HEK293 (cell line): Measurements from ENCODE around the gene CYP4F8.
"Not testable (repeated sequence)": the region's sequence is repeated elsewhere in the genome, so short reads cannot be mapped to it uniquely, and the experiment has no call there.

ENCODE experiments used
- CTCF ChIA-PET: fragments of 350-600 bp; formaldehyde crosslinking; extraction: SDS; loops from one replicate; lab custom pipeline; 2021; ENCODE audit warnings: antibody characterized with exemption; lab: Yijun Ruan, JAX
- POLR2A ChIA-PET: fragments of 300-600 bp; formaldehyde crosslinking; extraction: SDS; loops from one replicate; lab custom pipeline; 2020; ENCODE audit warnings: antibody characterized with exemption, inconsistent platforms; lab: Yijun Ruan, JAX
- H3K27ac ChIP-seq: fragments of 200-500 bp; sonication (Bioruptor generic); 2 replicates; pipeline ENCODE4 v1.5.1; 2014; ENCODE audit warnings: low read depth, low read length, control low read depth, inconsistent platforms; ENCODE audit errors: extremely low read depth
- H3K36me3 ChIP-seq, 2 experiments: fragments of 200-500 bp in 1 of 2; sonication (Bioruptor generic) in 1 of 2; 1 replicate in 1 of 2; 2 replicates in 1 of 2; pipeline ENCODE4 v1.5.1; 2014 to 2017; ENCODE audit warnings: inconsistent platforms in 2 of 2, low read length in 2 of 2; ENCODE audit not compliant: control insufficient read depth in 2 of 2, insufficient read depth in 1 of 2
- H3K4me1 ChIP-seq: fragments of 200-500 bp; sonication (Bioruptor generic); 2 replicates; pipeline ENCODE4 v1.5.1; 2014; ENCODE audit warnings: mild to moderate bottlenecking, low read length, inconsistent platforms; ENCODE audit not compliant: control insufficient read depth, insufficient read depth
- H3K4me3 ChIP-seq: 2 replicates; pipeline ENCODE4 v1.5.1; 2011; ENCODE audit warnings: low read depth, mild to moderate bottlenecking, control low read depth, low read length, moderate library complexity
- H3K9me3 ChIP-seq: fragments of 200-500 bp; sonication (Bioruptor generic); 2 replicates; pipeline ENCODE4 v1.5.1; 2014; ENCODE audit warnings: low read depth, low read length, inconsistent platforms; ENCODE audit not compliant: control insufficient read depth, insufficient read depth
- FEZF1 ChIP-seq: fragments of 450-650 bp; formaldehyde crosslinking; IDR thresholded peaks from 2 replicates; pipeline ENCODE4 v1.5.1; 2016; ENCODE audit warnings: missing biosample characterization, missing genetic modification characterization
- GLI4 ChIP-seq: fragments of 450-650 bp; formaldehyde crosslinking; IDR thresholded peaks from 2 replicates; pipeline ENCODE4 v1.5.1; 2016; ENCODE audit warnings: missing biosample characterization, missing genetic modification characterization
- OVOL3 ChIP-seq: fragments of 450-650 bp; formaldehyde crosslinking; IDR thresholded peaks from 2 replicates; pipeline ENCODE4 v1.5.1; 2016; ENCODE audit warnings: missing biosample characterization, missing genetic modification characterization
- REPIN1 ChIP-seq: fragments of 450-650 bp; formaldehyde crosslinking; IDR thresholded peaks from 2 replicates; pipeline ENCODE4 v1.5.1; 2017; ENCODE audit warnings: missing biosample characterization, missing genetic modification characterization, low read depth
- ZBTB26 ChIP-seq: fragments of 450-650 bp; formaldehyde crosslinking; optimal IDR thresholded peaks from 2 replicates; pipeline ENCODE3; 2016; ENCODE audit warnings: missing biosample characterization, mild to moderate bottlenecking, missing genetic modification characterization
- ZBTB48 ChIP-seq: fragments of 450-650 bp; formaldehyde crosslinking; IDR thresholded peaks from 2 replicates; pipeline ENCODE4 v1.5.1; 2016; ENCODE audit warnings: missing biosample characterization, missing genetic modification characterization
- ZBTB6 ChIP-seq: fragments of 450-650 bp; formaldehyde crosslinking; IDR thresholded peaks from 2 replicates; pipeline ENCODE4 v1.5.1; 2017; ENCODE audit warnings: missing biosample characterization, missing genetic modification characterization
- ZFP37 ChIP-seq: fragments of 450-650 bp; formaldehyde crosslinking; IDR thresholded peaks from 2 replicates; pipeline ENCODE4 v1.5.1; 2016; ENCODE audit warnings: missing biosample characterization, missing genetic modification characterization
- ZNF133 ChIP-seq: fragments of 450-650 bp; formaldehyde crosslinking; IDR thresholded peaks from 2 replicates; pipeline ENCODE4 v1.5.1; 2016; ENCODE audit warnings: missing biosample characterization, missing genetic modification characterization
- ZNF169 ChIP-seq: fragments of 450-650 bp; formaldehyde crosslinking; IDR thresholded peaks from 2 replicates; pipeline ENCODE4 v1.5.1; 2016; ENCODE audit warnings: missing biosample characterization, missing genetic modification characterization
- ZNF324 ChIP-seq: fragments of 450-650 bp; formaldehyde crosslinking; IDR thresholded peaks from 2 replicates; pipeline ENCODE4 v1.5.1; 2016; ENCODE audit warnings: missing biosample characterization, missing genetic modification characterization
- ZNF416 ChIP-seq: fragments of 450-650 bp; formaldehyde crosslinking; IDR thresholded peaks from 2 replicates; pipeline ENCODE4 v1.5.1; 2016; ENCODE audit warnings: missing biosample characterization, missing genetic modification characterization
- ZNF548 ChIP-seq: fragments of 450-650 bp; formaldehyde crosslinking; IDR thresholded peaks from 2 replicates; pipeline ENCODE4 v1.5.1; 2016; ENCODE audit warnings: missing biosample characterization, missing genetic modification characterization
- ZNF549 ChIP-seq: fragments of 450-650 bp; IDR thresholded peaks from 2 replicates; pipeline ENCODE4 v1.5.1; 2018; ENCODE audit warnings: missing biosample characterization, missing genetic modification characterization, mild to moderate bottlenecking, inconsistent platforms, moderate library complexity
- ZNF596 ChIP-seq: fragments of 450-650 bp; IDR thresholded peaks from 2 replicates; pipeline ENCODE4 v1.5.0; 2018; ENCODE audit warnings: missing biosample characterization, mild to moderate bottlenecking, missing genetic modification characterization, moderate library complexity
- ZNF600 ChIP-seq: fragments of 450-650 bp; formaldehyde crosslinking; IDR thresholded peaks from 2 replicates; pipeline ENCODE4 v1.5.1; 2016; ENCODE audit warnings: missing biosample characterization, missing genetic modification characterization
- ZNF623 ChIP-seq: fragments of 450-650 bp; formaldehyde crosslinking; IDR thresholded peaks from 2 replicates; pipeline ENCODE4 v1.5.1; 2016; ENCODE audit warnings: missing biosample characterization, missing genetic modification characterization
- ZNF701 ChIP-seq: fragments of 450-650 bp; formaldehyde crosslinking; IDR thresholded peaks from 2 replicates; pipeline ENCODE4 v1.5.1; 2016; ENCODE audit warnings: missing biosample characterization, missing genetic modification characterization
- ZNF843 ChIP-seq: fragments of 450-650 bp; formaldehyde crosslinking; IDR thresholded peaks from 2 replicates; pipeline ENCODE4 v1.5.1; 2016; ENCODE audit warnings: missing biosample characterization, missing genetic modification characterization
- ZSCAN5A ChIP-seq: fragments of 450-650 bp; formaldehyde crosslinking; IDR thresholded peaks from 2 replicates; pipeline ENCODE4 v1.5.1; 2016; ENCODE audit warnings: missing biosample characterization, missing genetic modification characterization
- ZXDB ChIP-seq: fragments of 450-650 bp; formaldehyde crosslinking; IDR thresholded peaks from 2 replicates; pipeline ENCODE4 v1.5.1; 2016; ENCODE audit warnings: missing biosample characterization, missing genetic modification characterization
- TF ChIP-seq, protein P1 (sequence below): fragments of 450-650 bp; formaldehyde crosslinking; IDR thresholded peaks from 2 replicates; pipeline ENCODE4 v1.5.1; 2016; ENCODE audit warnings: missing biosample characterization, missing genetic modification characterization

The CYP4F8 gene

DNA sequence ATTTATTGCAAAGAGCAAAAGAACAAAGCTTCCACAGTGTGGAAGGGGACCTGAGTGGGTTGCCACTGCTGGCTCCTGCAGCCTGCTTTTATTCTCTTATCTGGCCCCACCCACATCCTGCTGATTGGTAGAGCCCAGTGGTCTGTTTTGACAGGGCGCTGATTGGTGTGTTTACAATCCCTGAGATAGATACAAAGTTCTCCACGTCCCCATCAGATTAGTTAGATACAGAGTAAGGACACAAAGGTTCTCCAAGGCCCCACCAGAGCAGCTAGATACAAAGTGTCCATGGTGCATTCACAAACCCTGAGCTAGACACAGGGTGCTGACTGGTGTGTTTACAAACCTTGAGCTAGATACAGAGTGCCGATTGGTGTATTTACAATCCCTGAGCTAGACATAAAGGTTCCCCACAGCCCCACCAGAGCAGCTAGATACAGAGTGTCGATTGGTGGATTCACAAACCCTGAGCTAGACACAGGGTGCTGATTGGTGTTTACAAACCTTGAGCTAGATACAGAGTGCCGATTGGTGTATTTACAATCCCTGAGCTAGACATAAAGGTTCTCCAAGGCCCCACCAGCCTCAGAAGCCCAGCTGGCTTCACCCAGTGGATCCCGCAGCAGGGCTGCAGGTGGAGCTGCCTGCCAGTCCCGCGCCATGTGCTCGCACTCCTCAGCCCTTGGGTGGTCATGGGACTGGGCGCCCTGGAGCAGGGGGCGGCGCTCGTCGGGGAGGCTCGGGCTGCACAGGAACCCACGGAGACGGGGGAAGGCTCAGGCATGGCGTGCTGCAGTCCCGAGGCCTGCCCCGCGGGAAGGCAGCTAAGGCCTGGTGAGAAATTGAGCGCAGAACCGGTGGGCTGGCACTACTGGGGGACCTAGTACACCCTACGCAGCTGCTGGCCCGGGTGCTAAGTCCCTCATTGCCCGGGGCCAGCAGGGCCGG is 6.8 kb upstream of the CYP4F8 start:
- H3K4me3 ChIP-seq, H3K9me3 ChIP-seq, CTCF ChIA-PET, H3K27ac ChIP-seq, H3K4me1 ChIP-seq, H3K36me3 ChIP-seq: not testable (repeated sequence)
- POLR2A ChIA-PET, result interaction anchor here (0.7 kb wide), 1 partner anchor 910 kb away, joined by 3 read pairs; no protein-coding TSS in a partner anchor

DNA sequence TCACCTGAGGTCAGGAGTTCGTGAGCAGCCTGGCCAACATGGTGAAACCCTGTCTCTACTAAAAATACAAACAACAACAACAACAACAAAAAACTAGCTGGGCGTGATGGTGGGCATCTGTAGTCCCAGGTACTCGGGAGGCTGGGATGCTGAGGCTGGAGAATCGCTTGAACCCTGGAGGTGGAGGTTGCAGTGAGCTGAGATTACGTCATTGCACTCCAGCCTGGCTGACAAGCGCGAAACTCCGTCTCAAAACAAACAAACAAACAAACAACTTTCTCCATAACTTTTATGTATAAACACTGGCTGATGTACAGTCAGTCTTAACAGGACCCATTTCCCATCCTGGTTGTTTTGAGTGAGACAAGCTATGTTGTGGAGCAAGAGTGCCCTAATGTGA is 5.8 kb upstream of the CYP4F8 start:
- POLR2A ChIA-PET, result no interaction called here

GRCh38 chr19:15612342-15612741 is 2.7 kb upstream of the CYP4F8 start:
- TF ChIP-seq ZNF133, result no peak
- TF ChIP-seq FEZF1 (tag by site-specific recombination), result no peak
- TF ChIP-seq ZBTB6 (tag by site-specific recombination), result no peak
- no peak for TF ChIP-seq OVOL3 (tag by site-specific recombination)
- TF ChIP-seq ZNF549 (tag by site-specific recombination), result no peak
- TF ChIP-seq ZNF324 (tag by site-specific recombination), result no peak
- TF ChIP-seq ZNF600 (tag by site-specific recombination), result no peak
- ChIA-PET POLR2A (no interaction called here), CTCF (no interaction called here)

More for the DNA sequence above, 5.8 kb upstream of the CYP4F8 start:
- no peak for TF ChIP-seq ZNF623 (tag by site-specific recombination)
- no peak for TF ChIP-seq GLI4 (tag by site-specific recombination)
- no peak for TF ChIP-seq ZNF548 (tag by site-specific recombination)
- no peak for TF ChIP-seq ZBTB26 (tag by site-specific recombination)
- TF ChIP-seq ZNF843 (tag by site-specific recombination), result no peak
- CTCF ChIA-PET, result interaction anchor here (1.0 kb wide), 1 partner anchor 25 kb away, joined by 3 read pairs; no protein-coding TSS in a partner anchor
- H3K4me3 ChIP-seq, result no peak overlapping the region
- H3K36me3 ChIP-seq, result no peaks in the 10 kb centered on the region
- no peaks in the 10 kb centered on the region for H3K4me1 ChIP-seq
- H3K9me3 ChIP-seq, result no peaks in the 10 kb centered on the region
- no peak overlapping the region for H3K27ac ChIP-seq

DNA sequence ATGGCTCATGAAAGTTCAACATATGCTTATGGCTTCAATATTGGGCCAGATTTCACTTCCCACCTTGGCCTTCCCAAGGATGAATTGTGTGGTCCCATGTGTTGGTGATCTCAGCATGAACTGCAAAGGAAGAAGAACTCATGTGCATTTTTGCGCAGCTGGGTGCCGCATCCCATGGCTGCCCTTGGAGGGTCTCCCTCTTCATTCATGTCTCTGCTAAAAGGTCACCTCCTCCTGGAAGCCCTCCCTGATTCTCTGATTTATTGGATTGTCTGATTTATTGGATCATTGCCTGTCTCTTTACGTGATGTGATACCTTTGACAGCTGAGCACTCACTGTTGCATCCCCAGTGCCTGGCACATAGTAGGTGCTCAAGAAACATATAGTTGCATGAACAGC is 1.7 kb upstream of the CYP4F8 start:
- CTCF ChIA-PET, result interaction anchor here (2.1 kb wide), 1 partner anchor 16 kb away, joined by 5 read pairs; no protein-coding TSS in a partner anchor
- H3K4me1 ChIP-seq, result no peaks in the 10 kb centered on the region
- no peak overlapping the region for H3K4me3 ChIP-seq
- H3K9me3 ChIP-seq, result no peaks in the 10 kb centered on the region
- no peak overlapping the region for H3K27ac ChIP-seq
- POLR2A ChIA-PET, result no interaction called here
- H3K36me3 ChIP-seq, result no peaks in the 10 kb centered on the region
- TF ChIP-seq ZNF416 (tag by site-specific recombination), result no peak
- TF ChIP-seq ZNF169 (tag by site-specific recombination), result no peak
- no peak for TF ChIP-seq ZSCAN5A (tag by site-specific recombination)
- TF ChIP-seq ZNF596 (tag by site-specific recombination), result no peak
- TF ChIP-seq ZXDB, result no peak
- no peak for TF ChIP-seq ZNF701 (tag by site-specific recombination)
- TF ChIP-seq, protein P1, sequence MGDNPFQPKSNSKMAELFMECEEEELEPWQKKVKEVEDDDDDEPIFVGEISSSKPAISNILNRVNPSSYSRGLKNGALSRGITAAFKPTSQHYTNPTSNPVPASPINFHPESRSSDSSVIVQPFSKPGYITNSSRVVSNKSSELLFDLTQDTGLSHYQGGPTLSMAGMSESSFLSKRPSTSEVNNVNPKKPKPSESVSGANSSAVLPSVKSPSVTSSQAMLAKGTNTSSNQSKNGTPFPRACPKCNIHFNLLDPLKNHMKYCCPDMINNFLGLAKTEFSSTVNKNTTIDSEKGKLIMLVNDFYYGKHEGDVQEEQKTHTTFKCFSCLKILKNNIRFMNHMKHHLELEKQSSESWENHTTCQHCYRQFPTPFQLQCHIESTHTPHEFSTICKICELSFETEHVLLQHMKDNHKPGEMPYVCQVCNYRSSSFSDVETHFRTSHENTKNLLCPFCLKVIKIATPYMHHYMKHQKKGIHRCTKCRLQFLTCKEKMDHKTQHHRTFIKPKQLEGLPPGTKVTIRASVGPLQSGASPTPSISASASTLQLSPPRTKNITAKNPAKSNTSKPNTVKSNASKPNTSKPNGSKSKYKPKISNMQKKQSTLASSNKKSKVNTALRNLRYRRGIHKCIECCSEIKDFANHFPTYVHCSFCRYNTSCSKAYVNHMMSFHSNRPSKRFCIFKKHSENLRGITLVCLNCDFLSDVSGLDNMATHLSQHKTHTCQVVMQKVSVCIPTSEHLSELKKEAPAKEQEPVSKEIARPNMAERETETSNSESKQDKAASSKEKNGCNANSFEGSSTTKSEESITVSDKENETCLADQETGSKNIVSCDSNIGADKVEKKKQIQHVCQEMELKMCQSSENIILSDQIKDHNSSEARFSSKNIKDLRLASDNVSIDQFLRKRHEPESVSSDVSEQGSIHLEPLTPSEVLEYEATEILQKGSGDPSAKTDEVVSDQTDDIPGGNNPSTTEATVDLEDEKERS (tag by site-specific recombination), result no peak
- no peak for TF ChIP-seq REPIN1 (tag by site-specific recombination)
- no peak for TF ChIP-seq ZBTB48 (tag by site-specific recombination)
- TF ChIP-seq ZFP37 (tag by site-specific recombination), result no peak

More at GRCh38 chr19:15612342-15612741, 2.7 kb upstream of the CYP4F8 start:
- Histone ChIP-seq H3K4me3 (no peak overlapping the region), H3K27ac (no peak overlapping the region), H3K4me1 (no peaks in the 10 kb centered on the region), H3K9me3 (no peaks in the 10 kb centered on the region), H3K36me3 (no peaks in the 10 kb centered on the region)
